GM20000 (cell line): ENCODE measurements around the gene LRRC57.
A peak's percentile ranks its signal among the peaks of the same experiment; 100 is the strongest.

Source experiments
- DNase-seq: peaks from one replicate; pipeline ENCODE4 v3.0.0; 2012; ENCODE audit warnings: low spot score
- TF ChIP-seq, protein P1 (sequence below): IDR thresholded peaks from 2 replicates; pipeline ENCODE4 v1.5.1; 2012; ENCODE audit warnings: mild to moderate bottlenecking, control low read depth; ENCODE audit errors: extremely low read depth, missing control alignments

The LRRC57 gene

DNA sequence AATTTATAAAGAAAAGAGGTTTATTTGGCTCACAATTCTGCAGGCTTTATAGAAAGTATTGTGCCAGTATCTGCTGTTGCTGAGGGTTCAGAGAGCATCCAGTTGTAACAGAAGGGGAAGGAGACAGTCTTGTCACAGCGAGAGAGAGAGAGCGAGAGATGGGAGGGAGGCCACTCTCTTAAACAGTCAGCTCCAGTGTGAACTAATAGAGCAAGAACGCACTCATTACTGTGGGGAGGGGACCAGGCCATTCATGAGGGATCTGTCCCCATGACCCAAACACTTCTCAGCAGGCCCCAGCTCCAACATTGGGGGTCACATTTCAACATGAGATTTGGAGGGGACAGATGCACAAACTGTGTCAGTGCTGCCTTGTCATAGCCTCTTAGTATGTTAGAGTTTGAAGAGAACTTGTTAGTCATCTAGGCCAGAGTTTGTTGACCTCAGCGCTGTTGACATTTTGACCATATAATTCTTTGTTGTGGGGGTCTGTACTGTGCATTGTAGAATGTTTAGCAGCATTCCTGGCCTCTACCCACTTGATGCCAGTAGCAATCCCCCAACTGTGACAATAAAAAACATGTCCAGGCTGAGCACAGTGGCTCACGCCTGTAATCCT, 42.1 kb upstream of the LRRC57 start:
- no peak for DNase-seq
- TF ChIP-seq, protein P1, sequence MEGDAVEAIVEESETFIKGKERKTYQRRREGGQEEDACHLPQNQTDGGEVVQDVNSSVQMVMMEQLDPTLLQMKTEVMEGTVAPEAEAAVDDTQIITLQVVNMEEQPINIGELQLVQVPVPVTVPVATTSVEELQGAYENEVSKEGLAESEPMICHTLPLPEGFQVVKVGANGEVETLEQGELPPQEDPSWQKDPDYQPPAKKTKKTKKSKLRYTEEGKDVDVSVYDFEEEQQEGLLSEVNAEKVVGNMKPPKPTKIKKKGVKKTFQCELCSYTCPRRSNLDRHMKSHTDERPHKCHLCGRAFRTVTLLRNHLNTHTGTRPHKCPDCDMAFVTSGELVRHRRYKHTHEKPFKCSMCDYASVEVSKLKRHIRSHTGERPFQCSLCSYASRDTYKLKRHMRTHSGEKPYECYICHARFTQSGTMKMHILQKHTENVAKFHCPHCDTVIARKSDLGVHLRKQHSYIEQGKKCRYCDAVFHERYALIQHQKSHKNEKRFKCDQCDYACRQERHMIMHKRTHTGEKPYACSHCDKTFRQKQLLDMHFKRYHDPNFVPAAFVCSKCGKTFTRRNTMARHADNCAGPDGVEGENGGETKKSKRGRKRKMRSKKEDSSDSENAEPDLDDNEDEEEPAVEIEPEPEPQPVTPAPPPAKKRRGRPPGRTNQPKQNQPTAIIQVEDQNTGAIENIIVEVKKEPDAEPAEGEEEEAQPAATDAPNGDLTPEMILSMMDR = no peak

DNA sequence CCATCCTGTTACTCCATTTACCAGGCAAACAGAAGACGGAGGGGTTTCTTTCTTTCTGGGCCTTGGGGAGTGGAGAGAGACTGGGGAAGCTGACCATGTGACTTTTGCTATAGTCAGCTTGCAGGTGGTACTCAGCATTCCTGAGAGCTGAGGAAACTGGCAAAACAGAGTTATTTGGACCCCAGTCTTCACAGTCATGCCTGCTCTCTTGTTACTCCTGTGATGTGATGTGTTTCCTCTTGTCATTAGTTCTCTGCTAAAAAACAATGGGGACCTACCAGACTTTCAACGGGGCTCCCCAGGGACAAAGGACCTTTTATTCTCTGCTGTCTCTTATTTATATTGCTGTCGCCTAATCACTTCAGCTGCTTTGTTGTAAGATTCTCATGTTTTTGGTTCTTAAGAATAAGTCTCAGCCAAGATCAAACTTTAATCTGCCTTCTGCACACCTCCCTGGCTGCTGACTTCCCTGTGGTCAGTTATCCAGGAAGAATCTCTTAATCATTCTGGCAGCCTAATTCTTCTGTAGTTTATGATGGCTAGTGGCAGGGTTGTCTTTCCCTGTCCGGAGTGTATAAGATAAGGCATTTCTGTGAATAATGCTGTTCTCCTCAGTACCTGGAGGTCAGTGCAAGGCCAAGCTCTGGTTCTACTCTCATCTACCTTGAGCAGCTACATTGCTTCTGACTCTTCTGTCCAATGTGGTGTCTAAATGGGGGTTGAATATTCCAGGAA, 35.6 kb upstream of the LRRC57 start:
- TF ChIP-seq, protein P1 = no peak
- DNase-seq = no peak

DNA sequence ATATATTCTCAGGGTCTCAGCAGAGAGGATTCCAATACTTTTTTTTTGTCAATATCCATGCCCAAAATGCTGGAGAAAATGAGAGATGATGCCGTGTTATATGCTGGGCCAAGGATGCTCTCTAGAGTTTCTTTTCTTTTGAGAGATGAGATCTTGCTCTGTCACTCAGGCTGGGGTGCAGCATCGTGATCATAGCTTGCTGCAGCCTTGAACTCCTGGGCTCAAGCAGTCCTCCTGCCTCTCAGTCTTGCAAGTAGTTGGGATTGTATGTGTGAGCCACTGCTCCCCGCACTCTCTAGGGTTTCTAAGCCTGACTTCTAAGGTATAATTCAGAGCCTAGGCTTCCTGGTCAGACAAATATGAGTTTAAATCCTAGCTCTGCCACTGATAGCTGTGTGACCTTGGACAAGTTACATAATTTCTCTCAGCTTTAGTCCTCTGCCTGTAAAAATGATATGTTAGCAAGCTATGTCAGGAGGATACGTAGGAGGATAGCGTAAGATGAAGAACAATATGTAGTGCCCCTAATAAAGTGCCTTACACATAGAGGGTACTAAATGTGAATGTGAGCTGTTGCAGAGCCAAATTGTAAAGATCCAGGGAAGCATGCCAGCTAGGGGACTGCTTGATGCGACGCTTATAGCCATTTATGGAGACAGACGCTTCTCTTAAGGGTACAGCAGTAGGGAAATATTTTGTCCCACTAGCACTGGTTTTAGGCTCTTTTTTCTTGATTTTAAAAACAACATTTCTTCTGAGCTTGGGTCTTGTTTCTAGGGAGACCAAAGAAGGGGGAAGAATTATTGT, 34.2 kb upstream of the LRRC57 start:
- TF ChIP-seq, protein P1 = no peak
- no peak for DNase-seq

DNA sequence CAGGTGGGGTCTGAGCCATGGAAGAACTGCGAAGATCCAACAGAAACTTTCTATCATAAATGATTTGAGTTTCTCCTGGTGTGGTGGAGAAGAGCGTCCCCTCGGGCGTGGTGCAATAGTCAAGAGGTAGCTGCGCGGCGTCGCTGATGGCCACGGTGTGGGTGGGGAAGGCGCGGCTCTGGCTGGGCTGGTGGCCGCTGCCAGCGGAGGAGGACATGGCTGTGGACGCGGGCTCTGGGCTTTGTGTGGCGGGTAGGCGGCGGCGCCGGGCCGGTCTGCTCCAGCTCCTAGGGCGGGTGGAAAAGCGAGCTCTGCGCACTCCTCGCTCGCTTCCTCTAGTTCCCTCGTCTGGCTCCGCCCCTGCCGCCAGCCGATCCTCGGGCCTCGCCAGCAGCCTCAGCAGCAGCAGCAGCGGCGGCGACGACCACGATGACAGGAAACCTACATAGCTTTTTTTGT, 32.7 kb upstream of the LRRC57 start:
- TF ChIP-seq, protein P1 = no peak
- peak; percentile 81 for DNase-seq

DNA sequence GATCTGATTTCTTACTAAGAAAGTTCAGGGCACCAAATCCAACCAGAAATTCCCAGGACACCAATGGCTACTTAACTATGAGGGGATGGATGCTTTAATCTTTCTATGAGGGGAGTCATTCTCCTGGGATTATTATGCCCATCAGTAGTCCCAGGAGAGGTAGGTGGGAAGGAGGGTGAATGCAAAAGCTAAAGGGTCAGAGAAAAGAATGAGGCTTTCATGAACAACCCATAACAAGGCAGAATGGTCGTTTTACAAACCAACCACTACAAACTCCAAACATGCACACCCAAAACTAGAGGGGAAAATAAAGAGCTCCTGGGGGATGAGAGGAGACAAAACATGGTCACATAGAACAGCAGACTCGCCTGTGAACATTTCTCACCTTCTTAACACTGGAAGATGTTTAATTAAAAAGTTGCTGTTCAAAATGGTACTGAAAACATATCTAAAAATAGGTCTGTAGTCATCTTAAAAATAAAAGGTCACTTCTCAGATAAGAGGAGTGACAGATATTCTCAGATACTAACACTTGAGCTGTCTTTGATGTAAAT, 30.5 kb upstream of the LRRC57 start:
- DNase-seq = no peak
- TF ChIP-seq, protein P1 = no peak

DNA sequence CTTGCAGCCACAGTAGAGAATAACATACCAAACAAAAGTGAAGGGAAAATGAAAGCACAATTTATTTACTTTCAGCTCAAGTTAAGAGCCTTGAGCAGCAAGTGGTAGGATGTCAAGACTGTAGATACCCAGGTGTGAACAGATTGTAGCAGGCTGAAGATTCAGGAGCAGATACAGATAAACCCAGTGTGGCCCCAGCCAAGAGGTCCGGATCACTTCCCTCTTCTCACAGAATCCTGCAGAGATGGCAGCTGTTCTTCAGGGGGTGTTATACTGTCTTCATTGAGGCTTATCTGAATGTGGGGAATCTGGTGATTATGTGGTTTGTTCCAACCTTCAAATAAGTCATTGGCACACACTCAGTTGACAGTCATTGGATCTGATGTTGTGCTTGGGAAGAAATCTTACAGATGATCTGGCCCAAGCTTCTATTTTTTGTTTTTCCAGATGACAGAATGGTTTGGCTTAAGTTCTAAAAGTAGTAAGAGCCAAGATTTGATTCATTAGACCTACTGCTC, 29.0 kb upstream of the LRRC57 start:
- peak; percentile 63 for DNase-seq
- TF ChIP-seq, protein P1 = no peak
